ENCODE measurements around the gene IGFN1. TPM values are rescaled to one million over a fixed set of nuclear protein-coding genes. Genes with fewer than 3 reads are reported as not detected.

IGFN1 gene
- total and polyA plus RNA-seq, 2 of the 8 experiments (the other 6 are each of a cell fraction or from before 2014, with no cell fraction given), result not detected

DNA sequence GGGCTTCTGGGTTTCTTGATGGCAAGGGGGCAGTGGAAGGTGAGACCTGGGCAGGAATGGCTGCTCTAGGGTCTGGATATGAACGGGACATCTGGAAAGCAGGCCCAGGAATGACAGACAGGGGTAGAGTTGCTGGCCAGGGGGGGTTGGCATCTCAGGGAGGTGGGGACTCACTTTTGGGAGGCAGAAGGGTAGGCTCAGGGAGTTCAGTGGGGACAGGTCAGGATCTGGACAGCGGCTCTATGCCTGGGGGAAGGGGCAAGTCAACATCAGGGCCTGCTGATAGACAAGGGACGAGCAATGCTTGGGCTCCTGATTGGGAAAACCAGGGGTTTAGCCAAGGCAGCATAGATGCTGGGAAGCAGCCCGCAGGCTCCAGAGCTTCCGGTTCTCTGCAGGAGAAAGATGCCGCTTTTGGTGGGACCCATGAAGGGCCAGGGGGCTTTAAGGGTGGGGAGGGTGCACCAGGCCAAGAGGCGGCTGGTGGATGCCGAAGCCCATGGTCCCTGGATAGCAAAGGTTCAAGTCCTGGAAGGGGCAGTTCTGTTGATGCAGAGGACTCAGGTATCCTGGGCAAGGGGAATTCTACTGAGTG is 21.9 kb downstream of the IGFN1 start:
- no peaks in the 10 kb centered on the region for H3K27me3 ChIP-seq (replicated peaks in 1 of 4; ENCODE audit: control insufficient read depth in 3 of 4, extremely low read depth in 1 of 4, insufficient read depth in 3 of 4, low read length in 3 of 4)
- no peak overlapping the region for H3K56ac ChIP-seq (replicated peaks; ENCODE audit: insufficient read length, low read depth, low read length)
- H2BK15ac ChIP-seq (ENCODE audit: low read length), result no peak overlapping the region
- POLR2A ChIA-PET (ENCODE audit: partially characterized antibody), result no interaction called here
- no peak overlapping the region for H3K27ac ChIP-seq (ENCODE audit: low read depth, low read length)
- no peaks in the 10 kb centered on the region for H3K9me3 ChIP-seq (ENCODE audit: insufficient read depth in 2 of 2, low read depth in 1 of 2, low read length in 1 of 2)
- no peak overlapping the region for H3K9ac ChIP-seq (replicated peaks in 1 of 4; ENCODE audit: extremely low read depth in 1 of 4, low read depth in 3 of 4, low read length in 3 of 4)
- H2BK120ac ChIP-seq (replicated peaks; ENCODE audit: low read depth, low read length), result no peak overlapping the region
- no peaks in the 10 kb centered on the region for H4K20me1 ChIP-seq (replicated peaks in 1 of 2; ENCODE audit: control insufficient read depth in 1 of 2, insufficient read depth in 2 of 2, low read length in 2 of 2)
- no peak overlapping the region for H2BK20ac ChIP-seq (ENCODE audit: low read length)
- no peak overlapping the region for H3K14ac ChIP-seq (ENCODE audit: insufficient read length)
- no peak overlapping the region for H3K4ac ChIP-seq (replicated peaks; ENCODE audit: insufficient read length, low read depth, low read length)
- no peak overlapping the region for H3K23ac ChIP-seq (ENCODE audit: insufficient read length)
- peaks cover 4% of the 10 kb centered on the region; the same call in 1 of the 2 replicates for H3K23me2 ChIP-seq (ENCODE audit: low read depth, low read length)
- H3K36me3 ChIP-seq (ENCODE audit: control insufficient read depth in 2 of 4, insufficient read depth in 4 of 4, low read length in 3 of 4), result no peaks in the 10 kb centered on the region
- H2AFZ ChIP-seq (ENCODE audit: low read length), result no peak overlapping the region
- H2BK5ac ChIP-seq (ENCODE audit: low read depth, low read length), result no peak overlapping the region
- H3K4me1 ChIP-seq (replicated peaks in 1 of 4; ENCODE audit: control insufficient read depth in 3 of 4, insufficient read depth in 4 of 4, low read length in 3 of 4), result peaks cover 0 to 3% (median 0%) of the 10 kb centered on the region in 4 experiments; a peak in 1 of 7 replicates
- WGBS, 2 experiments (ENCODE audit: extremely low coverage in 1 of 2, insufficient coverage in 1 of 2, insufficient read length in 1 of 2, insufficient replicate concordance in 2 of 2, low coverage in 1 of 2, low lambda C conversion rate in 2 of 2, missing lambda C conversion rate in 1 of 2), result 97% methylated on average over 7 of the region's 8 CpGs; no CpG with 5 or more reads in 1 of the 2 experiments
- H4K91ac ChIP-seq (replicated peaks; ENCODE audit: insufficient read length, low read length), result no peak overlapping the region
- H2AK5ac ChIP-seq (ENCODE audit: low read depth, low read length), result no peak overlapping the region
- CTCF ChIA-PET (ENCODE audit: partially characterized antibody), result interaction anchor here (1.0 to 1.4 kb wide), 4 partner anchors 10 to 38 kb away, joined by 3 to 7 read pairs (median 4); no protein-coding TSS in a partner anchor
- no peak overlapping the region for H4K8ac ChIP-seq (ENCODE audit: extremely low read depth, insufficient read depth, low read length)
- no peak overlapping the region for H3K4me2 ChIP-seq (ENCODE audit: insufficient read depth in 1 of 2, low read depth in 2 of 2, low read length in 2 of 2)
- no peaks in the 10 kb centered on the region for H3K79me1 ChIP-seq (ENCODE audit: low read depth, low read length)
- no peak overlapping the region for H4K5ac ChIP-seq (ENCODE audit: insufficient read length, low read depth, low read length)
- no peak for FAIRE-seq
- no peaks in the 10 kb centered on the region for H3K79me2 ChIP-seq (ENCODE audit: control insufficient read depth in 1 of 2, insufficient read depth in 2 of 2, low read length in 2 of 2)
- no peak overlapping the region for H3K18ac ChIP-seq (ENCODE audit: extremely low read depth, low read length)
- no peak overlapping the region for H2BK12ac ChIP-seq (ENCODE audit: low read depth, low read length)
- H3K4me3 ChIP-seq (ENCODE audit: extremely low read depth in 1 of 4, insufficient read depth in 2 of 4, low read depth in 3 of 4, low read length in 4 of 4), result no peak overlapping the region
- DNase-seq (ENCODE audit: low read depth in 1 of 2, low spot score in 2 of 2), result no peak
- TF ChIP-seq ASH2L (IDR thresholded peaks at IDR 0.05; ENCODE audit: low read length) (no peak), EZH2 (IDR thresholded peaks at IDR 0.05; ENCODE audit: low read depth, low read length, severe bottlenecking) (no peak), JUN (IDR thresholded peaks at IDR 0.05; ENCODE audit: low read depth, low read length) (no peak), POLR2AphosphoS5 (IDR thresholded peaks at IDR 0.05; ENCODE audit: low read depth, low read length) (no peak), CTBP2 (IDR thresholded peaks at IDR 0.05; ENCODE audit: borderline replicate concordance, insufficient read depth, insufficient read length, low read length) (no peak), GABPA (IDR thresholded peaks at IDR 0.05; ENCODE audit: borderline replicate concordance, insufficient read depth, low read length) (no peak), CEBPB (IDR thresholded peaks at IDR 0.05; ENCODE audit: low read depth, low read length) (no peak), CBX5 (IDR thresholded peaks at IDR 0.05; ENCODE audit: low read depth, low read length) (no peak), JUND (IDR thresholded peaks at IDR 0.05; ENCODE audit: low read length) (no peak), KDM1A (IDR thresholded peaks at IDR 0.05; ENCODE audit: borderline replicate concordance, low read length) (no peak)
- TF ChIP-seq, protein P1, sequence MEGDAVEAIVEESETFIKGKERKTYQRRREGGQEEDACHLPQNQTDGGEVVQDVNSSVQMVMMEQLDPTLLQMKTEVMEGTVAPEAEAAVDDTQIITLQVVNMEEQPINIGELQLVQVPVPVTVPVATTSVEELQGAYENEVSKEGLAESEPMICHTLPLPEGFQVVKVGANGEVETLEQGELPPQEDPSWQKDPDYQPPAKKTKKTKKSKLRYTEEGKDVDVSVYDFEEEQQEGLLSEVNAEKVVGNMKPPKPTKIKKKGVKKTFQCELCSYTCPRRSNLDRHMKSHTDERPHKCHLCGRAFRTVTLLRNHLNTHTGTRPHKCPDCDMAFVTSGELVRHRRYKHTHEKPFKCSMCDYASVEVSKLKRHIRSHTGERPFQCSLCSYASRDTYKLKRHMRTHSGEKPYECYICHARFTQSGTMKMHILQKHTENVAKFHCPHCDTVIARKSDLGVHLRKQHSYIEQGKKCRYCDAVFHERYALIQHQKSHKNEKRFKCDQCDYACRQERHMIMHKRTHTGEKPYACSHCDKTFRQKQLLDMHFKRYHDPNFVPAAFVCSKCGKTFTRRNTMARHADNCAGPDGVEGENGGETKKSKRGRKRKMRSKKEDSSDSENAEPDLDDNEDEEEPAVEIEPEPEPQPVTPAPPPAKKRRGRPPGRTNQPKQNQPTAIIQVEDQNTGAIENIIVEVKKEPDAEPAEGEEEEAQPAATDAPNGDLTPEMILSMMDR (IDR thresholded peaks at IDR 0.05; ENCODE audit: control extremely low read depth in 1 of 3, insufficient read depth in 1 of 3, low read depth in 1 of 3, low read length in 3 of 3), result no peak

Data from H1 (cell line).